ENCODE data around the gene SAXO1. TPM values are rescaled to one million over a fixed set of nuclear protein-coding genes. Genes with fewer than 3 reads are reported as not detected.
A peak's percentile ranks its signal among the peaks of the same experiment; 100 is the strongest.

SAXO1 gene
- total and polyA plus RNA-seq, 2 experiments from 2014 or later, result 0.02 TPM; not detected in 1

Small RNA genes within 50 kb of the gene (small RNA-seq; reads per million reads assigned to genes)
- gene RNU6-264P (ENCODE audit: low replicate concordance) (not detected), gene SCARNA8 (ENCODE audit: low replicate concordance) (4.5 reads per million, percentile 92 among the genes with 10 or more reads in this experiment)

Other genes starting within 250 kb of the SAXO1 start
- gene RRAGA, start 16.2 kb upstream of the SAXO1 start, total RNA-seq (2014; rRNA removed; shearing (Covaris generic)), result 22.6 and 24.7 TPM in 2 replicates
- 33.7 and 36.1 TPM in 2 replicates for gene RRAGA, start 16.2 kb upstream of the SAXO1 start, polyA plus RNA-seq (2016; fragmentation: Nextera tagmentation; extraction: Ambion mirVana)
- 41.8 and 48.7 TPM in 2 replicates for gene HAUS6, start 69.7 kb upstream of the SAXO1 start, total RNA-seq (2014; rRNA removed; shearing (Covaris generic))
- 29.7 and 32.7 TPM in 2 replicates for gene HAUS6, start 69.7 kb upstream of the SAXO1 start, polyA plus RNA-seq (2016; fragmentation: Nextera tagmentation; extraction: Ambion mirVana)
- gene PLIN2, start 94.3 kb upstream of the SAXO1 start, total RNA-seq (2014; rRNA removed; shearing (Covaris generic)), result 15.3 and 17.2 TPM in 2 replicates
- 14.6 and 15.1 TPM in 2 replicates for gene PLIN2, start 94.3 kb upstream of the SAXO1 start, polyA plus RNA-seq (2016; fragmentation: Nextera tagmentation; extraction: Ambion mirVana)
- 30.8 and 43.7 TPM in 2 replicates for gene DENND4C, start 197.5 kb upstream of the SAXO1 start, total RNA-seq (2014; rRNA removed; shearing (Covaris generic))
- gene DENND4C, start 197.5 kb upstream of the SAXO1 start, polyA plus RNA-seq (2016; fragmentation: Nextera tagmentation; extraction: Ambion mirVana), result 5.2 and 6.4 TPM in 2 replicates

Measured in GM23338 (cell line).